GM12892 (cell line): Measurements from ENCODE around the gene MEX3C.
A peak's percentile ranks its signal among the peaks of the same experiment; 100 is the strongest.

Experiments
- DNase-seq: peaks from one replicate; pipeline ENCODE4 v3.0.0; 2011; ENCODE audit not compliant: insufficient read length
- FAIRE-seq: peaks from 2 replicates; lab custom pipeline; 2011; peaks lifted over from hg19 to GRCh38; lab: Jason Lieb, UNC
- POLR2A ChIP-seq: IDR thresholded peaks from 2 replicates; pipeline ENCODE4 v1.6.1; 2011; ENCODE audit warnings: low read depth, low read length, control low read depth
- POLR2AphosphoS5 ChIP-seq: IDR thresholded peaks from 2 replicates; pipeline ENCODE4 v1.6.1; 2011; ENCODE audit warnings: low read depth, low read length, control low read depth
- TAF1 ChIP-seq: IDR thresholded peaks from 2 replicates; pipeline ENCODE4 v1.6.1; 2011; ENCODE audit warnings: low read depth, mild to moderate bottlenecking, control low read depth, low read length, borderline replicate concordance

MEX3C gene

DNA sequence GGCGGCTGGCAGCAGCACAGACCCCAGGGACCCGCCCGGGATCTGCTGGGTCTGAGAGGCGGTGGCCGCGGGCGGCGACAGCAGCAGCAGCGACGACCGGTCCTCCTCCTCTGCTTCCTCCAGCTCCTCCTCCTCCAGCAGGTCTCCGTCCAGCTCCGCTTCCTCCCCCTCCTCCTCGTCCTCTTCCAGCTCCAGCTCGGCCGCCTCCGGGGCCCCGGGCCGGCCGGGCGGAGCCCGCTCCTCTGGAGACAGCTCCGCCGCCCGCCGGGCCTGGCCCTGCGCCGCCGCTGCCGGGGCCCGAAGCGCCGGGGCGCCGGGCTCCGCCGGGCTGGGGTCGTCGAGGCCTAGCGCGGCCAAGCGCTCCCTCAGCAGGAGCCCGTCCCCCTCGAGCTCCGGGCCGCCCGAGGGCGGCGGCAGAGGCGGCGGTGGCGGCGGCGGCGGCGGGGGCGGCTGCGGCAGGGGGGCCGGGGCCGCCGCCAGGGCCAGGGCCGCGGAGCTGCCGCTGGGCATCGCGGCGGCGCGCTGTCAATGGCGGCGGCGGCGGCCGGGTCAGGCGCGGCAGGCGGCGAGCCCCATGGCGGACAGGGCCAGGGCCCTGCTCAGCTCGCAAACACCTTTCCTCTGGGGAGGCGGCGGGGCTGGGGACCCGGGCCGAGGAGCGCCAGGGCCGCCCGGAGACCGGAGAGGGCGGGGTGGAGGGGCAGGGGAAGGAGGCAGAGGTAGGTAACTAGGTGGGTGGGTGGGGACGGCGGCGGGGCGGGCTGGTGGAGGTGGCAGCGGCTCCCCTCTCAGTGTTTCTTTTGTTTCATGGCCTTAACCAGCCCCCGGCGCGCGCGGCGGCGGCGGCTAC is 445 bp downstream of the MEX3C start:
- no peak for TF ChIP-seq POLR2AphosphoS5
- TF ChIP-seq POLR2A = peak; percentile 41; the same call in 1 of the 2 replicates
- peak; percentile 35; the same call in 1 of the 2 replicates for TF ChIP-seq TAF1
- FAIRE-seq (no peak), DNase-seq (peak; percentile 26)

DNA sequence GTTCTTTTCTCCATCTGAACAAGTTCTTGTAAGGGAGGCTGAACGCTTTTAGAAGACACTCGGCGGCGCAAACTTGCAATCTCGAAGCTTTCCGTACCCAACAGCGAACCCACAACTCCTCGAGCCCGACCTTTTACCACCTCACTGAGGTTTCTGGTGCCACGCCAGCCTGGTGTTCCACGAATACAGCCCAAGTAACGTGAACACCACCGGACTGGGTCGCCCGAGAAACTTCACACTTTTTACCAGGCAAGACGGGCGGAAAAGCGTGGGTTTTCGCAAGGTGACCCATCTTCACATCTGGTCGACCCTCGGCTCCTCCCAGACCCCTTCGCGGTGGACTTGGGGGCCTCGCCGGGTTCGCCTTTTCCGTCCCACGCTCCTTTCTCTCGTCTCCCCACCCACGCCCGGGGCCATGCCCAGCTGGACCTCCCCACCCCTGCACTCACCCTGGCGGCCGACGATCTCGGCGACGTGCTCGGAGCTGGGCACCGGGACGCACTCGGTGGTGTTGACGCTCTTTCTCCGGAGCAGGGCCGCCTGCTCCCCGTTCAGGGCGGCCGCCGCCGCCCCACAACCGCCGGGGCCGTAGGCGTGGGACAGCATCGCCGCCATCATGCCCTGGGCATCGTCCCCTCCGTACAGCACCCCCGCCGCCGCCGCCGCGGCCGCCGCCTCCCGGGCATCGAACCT is 1.2 kb downstream of the MEX3C start:
- DNase-seq (peak; percentile 29), FAIRE-seq (peak; percentile 88)
- TF ChIP-seq POLR2AphosphoS5 (no peak), POLR2A (no peak), TAF1 (no peak)

DNA sequence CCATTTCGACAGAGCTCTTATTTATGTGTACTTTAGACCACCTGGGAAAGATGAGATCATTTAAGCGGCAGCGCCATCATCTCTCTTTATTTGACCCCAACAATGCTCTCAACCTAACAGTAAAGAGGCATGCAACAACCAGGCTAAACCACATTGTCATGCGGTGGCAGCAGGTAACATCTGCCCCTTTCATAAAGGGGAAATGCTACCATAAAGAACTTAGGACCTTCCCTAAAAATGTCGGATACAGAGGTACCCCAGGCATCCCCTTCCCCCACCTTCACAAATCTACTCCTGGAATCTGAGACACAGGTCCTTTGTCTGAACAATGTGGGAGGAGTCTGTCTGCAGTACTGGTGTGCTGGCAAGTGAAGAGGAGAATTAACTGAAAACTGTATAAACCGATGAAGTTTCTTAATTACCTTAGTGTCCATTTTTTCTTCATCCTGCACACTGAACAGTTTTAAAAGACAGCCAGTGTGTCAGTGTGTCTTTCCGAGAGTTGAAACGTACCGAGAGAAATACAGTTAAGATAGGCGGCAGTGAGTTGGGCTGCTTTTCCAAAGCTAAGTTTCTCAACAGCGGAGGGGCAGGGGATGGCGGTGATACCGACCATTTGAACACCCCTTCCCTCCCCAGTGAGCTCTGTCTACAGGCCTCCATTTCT is 1.9 kb downstream of the MEX3C start:
- no peak for FAIRE-seq
- no peak for DNase-seq
- TF ChIP-seq TAF1 (no peak), POLR2AphosphoS5 (0 out of 2 replicates have a peak, but pooled peaks have one; percentile 35)

DNA sequence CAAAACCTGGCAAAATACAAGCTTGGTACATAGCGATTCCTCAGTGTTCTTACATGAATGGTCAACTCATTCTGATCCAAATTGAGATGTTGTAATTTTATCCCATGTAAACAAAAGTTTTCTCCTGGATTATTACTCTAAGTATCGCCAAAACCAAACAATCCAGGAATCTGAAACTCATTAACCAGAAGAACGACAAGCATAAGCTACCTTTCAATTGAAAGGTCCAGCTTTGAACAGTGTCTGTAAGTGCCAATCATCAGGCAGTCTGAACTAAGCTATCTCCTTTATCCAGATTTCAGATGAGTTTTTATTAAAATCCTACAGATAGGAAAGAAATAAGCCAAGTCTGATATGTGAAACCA is 2.4 kb downstream of the MEX3C start:
- TF ChIP-seq TAF1 = no peak
- no peak for TF ChIP-seq POLR2A
- no peak for TF ChIP-seq POLR2AphosphoS5
- no peak for DNase-seq
- FAIRE-seq = no peak

DNA sequence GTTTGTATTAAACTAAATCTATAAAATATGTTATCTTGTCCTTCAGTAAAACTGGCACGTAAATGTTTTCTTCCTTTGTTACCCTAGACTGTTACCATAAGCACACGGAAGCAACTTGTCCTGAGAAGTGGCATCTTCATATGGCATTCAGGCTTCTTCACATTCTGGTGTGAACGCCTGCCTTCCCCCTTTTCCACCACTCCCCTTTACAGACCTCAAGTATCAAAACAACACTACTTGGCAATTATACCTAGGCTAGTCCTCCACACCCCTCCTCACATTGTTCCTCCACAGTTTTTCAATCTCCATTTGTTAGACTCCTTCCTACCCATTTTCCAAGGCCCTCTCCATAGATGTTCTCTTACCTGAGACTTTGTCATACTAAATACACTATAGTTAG is 2.9 kb downstream of the MEX3C start:
- DNase-seq = no peak
- no peak for TF ChIP-seq POLR2AphosphoS5
- TF ChIP-seq TAF1 = no peak
- TF ChIP-seq POLR2A = no peak
- no peak for FAIRE-seq

DNA sequence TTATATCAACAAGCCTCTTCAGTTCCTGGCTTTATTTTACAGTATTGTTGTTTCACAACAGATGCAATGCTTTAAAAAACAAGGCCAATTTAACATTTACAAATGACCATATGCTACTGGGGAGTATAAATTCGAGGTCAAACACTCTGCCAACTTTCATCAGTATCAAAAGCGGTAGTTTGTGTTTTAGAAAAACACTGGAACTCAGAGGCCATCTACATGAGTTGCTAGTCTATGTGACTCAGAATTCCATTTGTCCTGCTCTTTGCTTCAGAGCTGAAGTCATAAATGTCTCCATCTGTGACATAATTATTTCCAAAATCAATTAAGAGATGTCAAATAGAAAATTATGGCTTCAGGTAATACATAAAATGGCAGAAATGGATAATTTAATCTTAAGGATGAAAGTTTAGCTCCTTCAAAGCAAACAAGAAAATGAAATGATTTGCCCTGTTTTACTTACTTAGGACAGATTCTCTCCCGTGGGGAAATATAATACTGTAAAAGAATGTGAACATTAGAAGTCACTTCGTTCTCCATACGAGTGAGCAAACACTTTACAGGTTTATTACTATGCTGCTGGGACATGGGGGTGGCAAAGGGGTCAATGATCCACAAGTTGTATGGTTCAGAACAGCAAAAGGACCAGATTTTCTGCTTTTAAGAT is 3.7 kb downstream of the MEX3C start:
- no peak for DNase-seq
- peak; percentile 42 for FAIRE-seq
- TF ChIP-seq POLR2A = no peak
- no peak for TF ChIP-seq TAF1
- TF ChIP-seq POLR2AphosphoS5 = no peak

DNA sequence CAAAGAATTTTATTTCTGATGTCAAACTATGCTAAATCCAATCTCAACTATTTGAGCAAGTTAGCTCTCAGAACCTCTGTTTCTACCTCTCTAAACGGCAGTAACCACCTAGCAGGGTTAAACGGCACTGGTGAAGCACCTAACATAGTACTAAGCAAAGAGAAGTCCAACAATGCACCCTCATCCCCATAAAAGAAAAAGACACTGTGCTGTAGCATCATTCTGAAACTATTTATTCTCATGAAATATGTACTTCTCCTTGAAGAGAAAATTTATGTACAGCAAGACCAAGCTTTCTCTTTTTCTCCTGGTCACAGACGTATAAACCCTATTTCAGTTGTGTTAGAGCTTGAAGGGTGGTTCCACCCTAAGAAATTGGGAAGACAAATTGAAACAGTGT is 4.8 kb downstream of the MEX3C start:
- DNase-seq = no peak
- no peak for TF ChIP-seq POLR2AphosphoS5
- no peak for TF ChIP-seq TAF1
- no peak for TF ChIP-seq POLR2A
- peak; percentile 76 for FAIRE-seq

DNA sequence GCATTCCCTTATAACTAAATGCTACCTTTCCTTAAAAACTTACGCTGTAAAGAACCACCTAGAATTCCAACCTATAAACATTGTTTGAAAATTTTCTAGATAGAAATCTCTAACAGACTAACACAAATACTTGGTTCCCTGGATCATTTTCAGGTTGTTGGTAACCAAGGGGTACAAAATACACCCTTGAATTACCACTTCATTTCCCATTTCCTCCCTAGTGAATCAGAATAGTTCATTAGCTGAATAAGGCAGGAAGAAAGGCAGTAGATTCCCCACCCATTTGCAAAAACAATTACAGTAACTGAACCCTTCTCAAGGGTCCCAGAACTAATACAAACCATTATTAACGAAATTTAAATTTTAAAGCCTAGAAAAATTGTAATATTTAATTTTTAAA is 5.5 kb downstream of the MEX3C start:
- no peak for TF ChIP-seq TAF1
- no peak for TF ChIP-seq POLR2AphosphoS5
- no peak for TF ChIP-seq POLR2A
- DNase-seq (no peak), FAIRE-seq (no peak)

DNA sequence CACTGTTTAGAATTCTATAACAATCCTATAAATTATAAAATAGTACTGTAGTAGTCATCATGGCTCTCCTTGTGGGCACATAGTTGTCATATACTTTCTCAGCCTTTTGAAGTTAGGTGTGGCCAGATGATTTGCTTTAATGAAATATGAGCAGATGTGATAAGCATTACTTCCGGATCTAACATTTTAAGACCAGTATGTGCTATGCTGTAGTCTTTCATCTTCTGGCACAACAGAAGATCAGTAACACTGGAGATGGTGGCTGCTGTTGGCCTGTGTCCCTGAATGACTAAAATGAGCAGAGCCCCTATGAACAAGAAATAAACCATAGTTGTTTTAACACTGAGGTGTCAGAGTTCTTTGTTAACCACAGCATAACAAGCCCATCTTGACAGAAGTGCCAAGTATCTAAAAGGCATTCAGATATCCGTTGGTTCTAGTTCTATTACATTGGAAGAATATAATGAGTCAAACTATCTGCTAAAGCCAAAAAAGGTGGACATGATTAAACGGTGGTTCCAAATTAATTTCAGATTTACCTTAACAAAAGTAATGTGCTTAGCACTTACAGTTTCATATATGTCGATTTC is 6.3 kb downstream of the MEX3C start:
- DNase-seq = no peak
- peak; percentile 74 for FAIRE-seq
- no peak for TF ChIP-seq TAF1
- no peak for TF ChIP-seq POLR2A
- TF ChIP-seq POLR2AphosphoS5 = no peak

DNA sequence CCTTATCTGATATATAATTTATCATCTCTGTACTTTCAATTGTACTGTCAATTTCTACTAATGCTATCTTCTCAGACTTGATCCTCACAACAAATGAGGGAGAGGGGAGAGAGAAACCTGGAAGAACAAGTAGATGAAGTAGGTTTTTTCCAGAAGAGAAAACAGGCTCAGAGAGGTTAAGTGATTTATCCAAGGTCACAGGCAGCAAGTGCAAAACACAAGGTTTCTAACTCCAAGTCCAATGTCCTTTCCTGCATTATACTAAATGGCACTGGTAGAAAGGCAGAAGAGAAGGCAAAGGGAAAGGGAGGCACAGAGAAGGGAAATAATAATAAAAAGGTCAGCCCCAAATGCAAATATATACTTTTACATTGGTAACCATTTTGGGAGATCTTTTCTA is 7.5 kb downstream of the MEX3C start:
- DNase-seq (no peak), FAIRE-seq (no peak)
- TF ChIP-seq POLR2AphosphoS5 (no peak), TAF1 (no peak), POLR2A (no peak)
